NCI-H1092 treated with DMSO at 0.1 percent for 48 hours (cell line): ENCODE measurements around the gene CCDC120.

Experiments used
- DNase-seq: peaks from one replicate; lab custom pipeline; 2025; lab: John Stamatoyannopoulos, UW

The CCDC120 gene

DNA sequence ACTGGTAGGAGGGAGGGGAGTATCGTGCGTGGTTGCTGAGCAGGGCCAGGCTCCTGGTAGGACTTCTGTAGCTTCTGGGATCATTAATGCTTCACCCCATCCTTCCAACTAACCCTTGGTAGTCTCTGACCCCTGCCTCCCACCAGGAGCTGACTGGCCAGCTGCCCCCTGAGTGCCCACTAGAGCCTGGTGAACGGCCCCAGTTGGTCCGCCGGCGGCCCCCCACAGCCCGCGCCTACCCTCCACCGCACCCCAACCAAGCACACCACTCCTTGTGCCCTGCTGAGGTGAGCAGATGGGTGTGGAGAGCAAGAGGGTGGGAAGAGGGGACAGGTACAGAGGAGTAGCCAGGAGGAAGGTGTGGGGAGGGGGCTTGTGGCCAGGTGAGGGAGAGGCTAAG is 4.9 kb downstream of the CCDC120 start:
- no peak for DNase-seq

GRCh38 chrX:49064303-49064702 is 5.5 kb downstream of the CCDC120 start:
- no peak for DNase-seq

GRCh38 chrX:49064735-49065134 is 5.9 kb downstream of the CCDC120 start:
- no peak for DNase-seq

DNA sequence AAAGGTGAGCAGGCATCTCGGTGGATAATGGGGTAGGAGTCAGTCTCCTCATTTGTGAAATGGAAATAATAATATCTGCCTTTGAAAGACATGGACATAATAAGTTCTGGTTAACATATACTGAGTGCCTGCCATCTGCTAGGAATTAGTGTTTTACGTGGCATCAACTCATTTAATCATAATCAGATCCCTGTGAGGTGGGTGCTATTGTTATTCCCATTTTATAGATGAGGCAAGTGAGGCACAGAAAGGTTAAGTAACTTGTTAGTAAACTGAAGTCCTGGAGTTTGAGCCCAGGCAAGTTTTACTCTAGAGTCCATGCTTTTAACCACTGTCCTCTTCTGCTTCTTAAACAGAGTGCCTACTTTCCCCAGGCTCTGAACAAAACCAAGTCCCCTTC is 7.5 kb downstream of the CCDC120 start:
- DNase-seq = no peak

DNA sequence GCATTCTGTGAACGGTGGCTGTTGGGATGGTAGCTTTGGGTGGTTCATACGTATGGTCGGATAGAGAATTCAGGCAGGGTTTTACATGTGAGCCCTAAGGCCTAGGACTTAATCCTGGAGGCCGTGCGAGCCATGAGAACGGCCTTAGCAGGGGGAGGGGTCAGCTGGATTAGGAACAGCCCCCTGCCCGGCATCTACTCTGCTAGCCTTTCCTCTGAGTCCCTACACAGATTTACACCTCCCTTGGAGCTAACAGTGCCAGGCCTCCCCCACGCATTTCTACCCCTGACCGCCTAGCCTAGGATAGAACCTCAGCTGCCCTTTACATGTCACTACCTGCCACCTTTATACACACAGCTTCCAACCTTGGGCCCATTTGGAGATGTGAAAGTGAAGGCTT is 7.9 kb downstream of the CCDC120 start:
- no peak for DNase-seq

- DNase-seq = no peak
These were observed 8.7 kb downstream of the CCDC120 start for GRCh38 chrX:49067285-49068120.

- DNase-seq = no peak
These were observed 10.2 kb downstream of the CCDC120 start for GRCh38 chrX:49069038-49069437.

DNA sequence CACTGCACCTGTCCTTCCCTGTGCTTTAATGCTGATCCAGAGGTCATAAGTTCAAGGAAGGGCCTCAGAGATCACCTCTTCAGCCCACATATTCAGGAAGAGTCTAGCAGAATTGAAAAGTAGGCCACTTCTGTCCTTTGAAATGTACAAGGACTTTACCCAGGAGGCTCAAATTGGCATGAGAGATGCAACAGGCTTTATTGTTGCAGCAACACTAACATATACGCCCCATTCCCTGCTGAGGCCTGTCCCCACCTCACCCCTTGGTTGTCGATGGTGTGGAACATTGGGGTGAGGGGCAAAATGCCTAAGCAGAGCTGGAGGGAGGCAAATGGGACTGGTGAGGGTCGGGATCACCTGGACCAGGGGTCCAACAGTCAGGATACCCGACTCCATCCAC is 12.2 kb downstream of the CCDC120 start:
- DNase-seq = no peak

DNA sequence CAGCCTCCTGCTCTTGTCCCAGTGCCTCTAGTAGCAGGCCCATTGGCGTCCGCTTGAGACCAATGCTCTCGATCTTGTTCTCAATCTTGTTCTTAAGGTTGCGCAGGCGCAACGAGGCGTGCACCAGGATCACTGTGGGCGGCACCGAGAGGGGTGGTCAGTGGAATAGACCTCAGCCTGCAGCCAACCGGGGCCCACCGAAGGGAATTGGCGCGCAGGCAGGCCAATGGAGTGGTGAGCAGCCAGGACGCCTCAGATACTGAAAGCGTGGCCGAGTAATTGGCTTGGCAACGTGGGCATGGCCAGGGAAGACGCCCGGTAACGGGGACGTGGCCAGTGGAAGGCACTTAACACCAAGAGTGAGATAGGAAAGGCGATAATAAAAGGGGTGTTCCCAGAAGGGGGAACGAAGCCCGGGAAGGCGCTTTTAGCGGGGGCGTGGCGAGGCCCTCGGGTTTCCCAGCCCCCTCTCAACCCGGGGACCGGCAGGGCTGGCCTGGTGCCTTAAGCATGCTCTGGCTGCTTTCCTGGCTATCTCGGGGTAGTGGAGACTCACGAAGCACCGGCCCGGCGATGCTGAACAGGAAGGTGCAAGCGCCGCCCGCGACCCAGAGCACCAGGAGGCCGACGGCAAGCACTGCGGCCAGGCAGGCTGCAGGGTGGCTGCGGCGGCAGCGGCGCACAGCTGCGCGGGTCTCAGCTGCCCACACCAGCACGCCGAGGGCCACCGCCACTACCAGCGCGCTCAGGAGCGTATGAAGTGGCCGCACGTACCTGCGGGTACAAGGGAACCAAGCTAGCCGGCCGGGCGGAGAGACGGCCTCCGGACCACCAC is 13.3 kb downstream of the CCDC120 start:
- no peak for DNase-seq

DNA sequence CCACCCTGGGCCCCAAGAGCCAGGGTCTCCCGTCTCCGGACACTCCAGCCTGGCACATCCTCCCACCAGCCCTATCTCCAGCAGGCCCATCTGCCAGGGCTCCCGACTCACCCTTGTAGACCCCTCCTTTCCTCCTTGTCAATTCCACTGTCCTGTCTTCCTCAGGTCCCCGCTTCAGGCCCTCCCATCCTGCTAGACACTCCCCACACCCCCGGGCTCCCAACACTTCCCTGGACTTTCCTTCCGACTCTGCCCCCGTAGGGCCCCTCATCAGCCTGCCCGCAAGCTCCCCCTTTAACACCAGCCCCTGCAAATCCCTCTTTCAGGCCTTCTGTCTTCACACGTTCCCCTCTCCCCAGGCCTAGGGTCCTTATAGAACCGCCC is 13.9 kb downstream of the CCDC120 start:
- no peak for DNase-seq

DNA sequence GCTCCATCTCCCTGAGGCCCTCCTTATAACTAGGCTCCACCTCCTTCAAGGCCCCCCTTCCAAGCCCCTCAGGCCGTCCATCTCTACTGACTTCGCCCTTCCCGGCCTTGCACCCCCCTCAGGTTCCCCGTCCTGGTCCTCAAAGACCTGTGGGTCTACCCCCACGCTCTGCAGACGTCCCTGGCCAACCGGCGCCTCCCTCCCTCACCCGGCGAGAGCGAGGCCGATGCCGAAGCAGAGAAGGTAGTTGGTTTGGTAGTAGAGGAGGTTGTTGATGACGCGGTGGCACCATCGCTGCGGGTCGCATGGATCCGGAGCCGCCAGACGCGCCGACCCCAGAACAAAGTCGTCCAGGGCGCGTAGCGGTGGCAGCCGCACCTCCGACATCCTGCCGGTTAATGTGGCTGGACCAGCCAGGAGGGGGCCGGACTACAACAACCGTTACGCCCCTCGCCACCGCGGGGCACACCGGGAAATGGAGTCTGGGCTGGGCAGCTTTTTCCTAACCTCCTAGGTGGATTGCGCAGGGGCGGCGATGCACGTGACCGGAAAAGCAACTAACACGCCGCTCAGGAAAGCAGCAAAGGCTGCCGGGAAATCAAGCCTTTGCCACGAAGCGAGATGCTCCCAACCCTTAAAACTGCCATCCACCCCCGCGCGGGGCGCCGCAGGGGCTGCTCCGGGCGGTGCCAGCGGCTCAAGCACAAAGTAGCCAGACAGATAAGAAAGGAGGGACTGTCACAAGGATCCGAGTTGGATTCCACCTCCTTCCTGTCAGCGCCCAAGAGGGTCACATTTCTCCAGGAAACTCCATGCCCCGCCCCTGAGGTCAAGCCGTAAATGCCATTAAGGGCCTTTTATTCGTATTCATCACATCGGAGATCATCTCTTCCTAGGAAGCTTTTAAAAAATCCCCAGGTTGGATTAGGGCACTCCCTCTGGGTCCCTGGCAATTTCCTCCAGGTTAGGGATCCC is 15.1 kb downstream of the CCDC120 start, which contains the start of gene PRAF2:
TSS of gene PRAF2 (minus strand) at position 402 of the 975 bp plus-strand sequence. CDS start at position 387, 15 bp downstream.
- DNase-seq = peak; percentile 93

- no peak for DNase-seq
These were observed 16.5 kb downstream of the CCDC120 start for GRCh38 chrX:49075347-49075746.

DNA sequence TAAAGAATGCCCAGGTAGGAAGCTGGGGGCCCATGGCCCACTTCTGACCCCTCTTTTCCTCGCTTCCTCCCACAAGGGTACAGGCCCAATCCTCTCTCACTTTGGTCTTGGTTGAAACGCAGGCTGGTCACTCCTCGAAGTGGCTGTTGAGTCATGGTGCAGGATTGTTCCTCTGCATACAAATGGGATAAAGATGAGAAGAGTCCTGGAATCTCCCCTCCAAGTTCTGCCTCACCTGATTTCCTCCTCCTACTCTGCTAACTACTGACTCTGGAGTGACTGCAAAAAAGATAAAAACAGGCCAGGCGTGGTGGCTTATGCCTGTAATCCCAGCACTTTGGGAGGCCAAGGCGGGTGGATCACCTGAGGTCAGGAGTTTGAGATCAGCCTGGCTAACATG is 19.1 kb downstream of the CCDC120 start:
- no peak for DNase-seq

GRCh38 chrX:49079489-49080428 is 21.0 kb downstream of the CCDC120 start, which contains the start of gene WDR45:
Gene WDR45 (minus strand): TSS chrX:49079887. CDS start chrX:49078095, 1,792 bp downstream.
- DNase-seq = peak; percentile 44

- DNase-seq = no peak
These were observed 23.6 kb downstream of the CCDC120 start for GRCh38 chrX:49082271-49082871.

DNA sequence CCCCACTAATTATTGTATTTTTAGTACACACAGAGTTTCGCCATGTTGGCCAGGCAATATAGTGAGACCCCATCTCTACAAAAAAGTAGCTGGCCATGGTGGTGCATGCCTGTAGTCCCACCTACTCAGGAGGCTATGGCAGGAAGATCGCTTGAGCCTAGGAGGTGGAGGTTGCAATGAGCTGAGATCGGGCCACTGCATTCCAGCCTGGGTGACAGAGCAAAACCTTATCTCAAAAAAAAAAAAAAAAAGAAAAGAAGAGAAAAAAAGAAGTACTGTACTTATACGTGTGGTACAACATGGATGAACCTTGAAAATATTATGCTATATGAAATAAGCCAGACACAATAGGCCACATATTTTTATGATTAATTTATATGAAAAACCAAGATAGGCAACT is 30.8 kb downstream of the CCDC120 start:
- no peak for DNase-seq

DNA sequence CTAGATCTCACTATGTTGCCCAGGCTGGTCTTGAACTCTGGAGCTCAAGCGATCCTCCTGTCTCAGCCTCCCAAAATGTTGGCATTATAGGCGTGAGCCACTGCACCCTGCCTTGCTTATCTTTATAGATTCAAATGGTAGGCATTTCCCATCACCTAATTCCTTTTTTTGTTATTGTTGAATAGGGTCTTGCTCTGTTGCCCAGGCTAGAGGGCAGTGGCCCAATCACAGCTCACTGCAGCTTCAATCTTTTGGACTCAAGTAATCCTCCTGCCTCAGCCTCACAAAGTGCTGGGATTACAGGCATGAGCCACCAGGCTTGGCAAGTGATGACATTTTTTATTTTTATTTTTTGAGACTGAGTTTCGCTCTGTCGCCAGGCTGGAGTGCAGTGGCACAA is 37.6 kb downstream of the CCDC120 start:
- no peak for DNase-seq

GRCh38 chrX:49100704-49101628 is 42.2 kb downstream of the CCDC120 start:
- DNase-seq = peak; percentile 97

DNA sequence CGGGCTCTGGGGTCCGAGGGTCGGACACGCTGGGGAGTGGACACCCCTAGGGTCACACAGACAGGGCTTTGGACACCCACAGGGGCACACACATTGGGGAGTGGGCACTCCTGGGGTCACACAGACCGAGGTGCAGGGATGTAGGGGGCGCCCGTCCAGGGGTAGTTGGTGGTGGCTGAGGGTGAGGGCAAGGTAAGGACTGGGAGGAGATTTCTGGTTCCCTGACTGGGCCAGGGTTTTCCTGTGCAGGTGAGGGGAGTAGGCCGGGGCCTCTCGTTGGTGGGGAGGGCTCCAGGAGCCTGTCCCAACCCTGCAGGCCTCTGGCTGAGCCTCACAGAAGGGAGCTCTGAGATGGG is 42.8 kb downstream of the CCDC120 start:
- DNase-seq = peak; percentile 36
